H7 (cell line): Measurements from ENCODE around the gene DMRTA2. TPM values are rescaled to one million over a fixed set of nuclear protein-coding genes. Genes with fewer than 3 reads are reported as not detected.
"Not testable (repeated sequence)": the region's sequence is repeated elsewhere in the genome, so short reads cannot be mapped to it uniquely, and the experiment has no call there.

ENCODE experiments used
- DNase-seq: peaks from one replicate; pipeline ENCODE4 v3.0.0; 2012
- H3K27me3 ChIP-seq: 2 replicates; pipeline ENCODE4 v1.6.0; 2011; ENCODE audit warnings: mild to moderate bottlenecking, low read length; ENCODE audit not compliant: control insufficient read depth, insufficient read depth
- H3K36me3 ChIP-seq: replicated peaks from 2 replicates; pipeline ENCODE4 v1.5.1; 2011; ENCODE audit warnings: low read length; ENCODE audit not compliant: control insufficient read depth, insufficient read depth
- H3K4me3 ChIP-seq: 2 replicates; pipeline ENCODE4 v1.5.1; 2011; ENCODE audit warnings: low read depth, mild to moderate bottlenecking, control low read depth, low read length, moderate library complexity; ENCODE audit not compliant: insufficient read depth
- total RNA-seq: library from RNA; depleted of rRNA; stranded (reverse); fragments of >200 nt; shearing (Covaris generic); gene quantifications from 2 replicates; pipeline ENCODE4 v1.2.3, GENCODE V29; 2014

DMRTA2 gene
- total RNA-seq, 1 experiment from 2014 or later: 0.10 TPM

DNA sequence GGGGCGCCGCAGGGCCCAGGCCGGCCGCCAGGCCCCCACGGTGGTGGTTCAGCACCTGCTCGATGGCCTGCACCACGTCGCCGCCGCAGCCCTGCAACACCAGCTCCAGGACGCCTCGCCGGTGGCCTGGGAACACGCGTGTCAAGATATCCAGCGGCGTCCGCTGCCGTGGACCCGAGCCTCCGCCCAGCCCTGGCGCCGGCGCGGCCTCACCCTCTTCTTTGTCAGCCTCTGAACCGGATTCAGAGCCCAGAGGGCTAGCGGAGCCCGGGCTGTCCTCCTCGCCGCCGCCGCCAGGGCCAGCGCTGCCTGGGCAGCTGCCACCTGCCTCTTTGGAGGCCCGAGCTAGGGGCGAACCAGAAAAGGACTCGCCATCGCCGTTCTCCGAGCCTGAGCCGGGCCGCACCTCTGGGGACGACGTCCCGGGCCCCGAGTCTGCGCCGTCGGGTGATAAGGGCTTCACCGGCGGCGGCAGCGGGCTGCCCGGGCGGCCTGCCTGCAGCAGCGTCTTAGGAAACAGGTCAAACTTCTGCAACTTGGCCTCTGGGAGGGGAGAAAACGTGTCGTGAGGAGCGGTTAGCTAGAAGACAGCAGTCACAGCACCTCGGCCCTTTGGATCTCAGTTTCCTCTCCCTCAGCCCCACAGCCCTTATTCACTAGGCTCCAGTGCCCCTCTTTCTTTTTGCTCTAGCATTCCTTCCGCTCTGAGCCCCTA lies 3.9 kb downstream of the DMRTA2 start:
- DNase-seq: peak; percentile 84
- no peaks in the 10 kb centered on the region for H3K36me3 ChIP-seq
- no peak overlapping the region for H3K4me3 ChIP-seq
- H3K27me3 ChIP-seq: peaks cover 100% of the 10 kb centered on the region

DNA sequence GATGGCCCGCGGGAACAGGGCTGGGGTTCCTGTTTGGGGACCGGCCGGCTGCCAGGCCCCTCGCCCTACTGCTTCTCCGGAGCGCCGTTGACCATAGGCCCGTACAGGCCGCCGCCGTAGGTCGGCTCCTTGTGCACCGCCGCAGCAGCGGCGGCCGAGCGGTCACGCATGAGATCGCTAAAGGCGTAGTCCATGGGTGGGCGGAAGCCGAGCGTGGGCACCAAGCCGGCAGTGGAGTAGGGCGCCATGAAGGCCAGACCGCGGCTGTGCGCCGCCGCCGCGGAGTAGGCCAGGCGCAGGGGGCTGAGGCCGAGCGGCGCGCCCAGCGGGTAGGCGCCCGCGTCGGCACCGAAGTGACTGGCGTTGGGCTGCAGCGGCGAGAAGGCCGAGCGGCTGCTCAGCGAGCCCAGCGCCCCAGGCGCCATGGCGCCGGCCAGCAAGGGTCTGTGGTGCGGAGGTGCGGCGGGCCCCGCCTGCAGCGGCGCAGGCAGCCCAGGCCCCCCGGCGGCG lies 4.6 kb downstream of the DMRTA2 start:
- Histone ChIP-seq H3K27me3 (peaks cover 100% of the 10 kb centered on the region), H3K36me3 (no peaks in the 10 kb centered on the region), H3K4me3 (peak overlapping the region; percentile 14; the same call in 1 of the 2 replicates)
- peak; percentile 83 for DNase-seq

DNA sequence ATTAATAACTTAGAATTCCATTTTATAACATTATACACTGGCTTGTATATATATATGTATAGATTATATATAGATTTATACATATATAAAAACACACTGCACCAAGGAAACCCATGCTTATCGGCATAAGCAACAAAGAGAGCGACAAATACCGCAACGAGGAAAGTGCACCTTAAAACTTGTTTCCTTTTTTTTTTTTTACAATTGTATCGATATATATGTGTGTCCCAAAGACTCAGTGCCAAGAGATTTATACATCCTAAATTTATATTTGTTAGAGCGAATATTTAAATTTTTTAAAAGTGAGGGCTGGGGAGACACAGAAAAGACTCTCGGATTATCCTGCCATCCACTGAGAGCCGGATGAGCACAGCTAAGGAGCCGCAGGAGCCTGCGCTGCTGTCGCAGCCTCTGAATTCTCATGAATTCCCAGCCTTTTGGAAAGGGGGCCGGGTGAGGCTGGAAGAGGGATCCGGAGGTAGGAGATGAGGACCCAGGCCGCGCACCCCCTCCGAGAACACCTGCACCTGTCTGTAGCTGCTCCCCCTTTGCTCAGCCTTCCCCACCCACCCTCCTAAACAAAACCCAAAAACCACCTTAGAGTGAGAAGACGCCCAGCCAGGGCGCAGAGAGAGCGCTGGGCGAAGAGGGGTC lies 5.2 kb downstream of the DMRTA2 start:
- Histone ChIP-seq H3K36me3 (no peaks in the 10 kb centered on the region), H3K4me3 (no peak overlapping the region), H3K27me3 (peaks cover 97% of the 10 kb centered on the region)
- DNase-seq: peak; percentile 62

DNA sequence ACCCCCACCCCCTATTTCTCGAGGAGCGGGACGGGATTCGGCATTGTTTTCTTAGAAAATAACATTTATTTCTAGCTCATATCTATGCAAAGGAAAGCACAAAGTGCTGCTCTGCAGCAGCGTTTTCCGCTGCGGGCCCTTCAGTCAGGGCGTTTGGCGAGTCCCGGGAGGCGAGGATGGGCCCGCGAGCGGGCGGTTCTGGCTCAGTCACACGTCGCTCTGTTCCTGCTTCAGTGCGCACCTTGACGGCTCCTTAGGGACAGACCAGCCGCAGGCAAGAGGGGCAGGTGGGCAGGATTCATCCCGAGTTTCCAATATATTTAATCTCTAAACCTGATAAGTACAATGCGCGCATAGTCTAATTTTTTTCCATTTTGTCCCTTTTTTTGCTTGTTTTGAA lies 5.7 kb downstream of the DMRTA2 start:
- Histone ChIP-seq H3K4me3 (peak overlapping the region; percentile 25; the same call in 1 of the 2 replicates), H3K27me3 (peaks cover 97% of the 10 kb centered on the region)
- DNase-seq: peak; percentile 59

DNA sequence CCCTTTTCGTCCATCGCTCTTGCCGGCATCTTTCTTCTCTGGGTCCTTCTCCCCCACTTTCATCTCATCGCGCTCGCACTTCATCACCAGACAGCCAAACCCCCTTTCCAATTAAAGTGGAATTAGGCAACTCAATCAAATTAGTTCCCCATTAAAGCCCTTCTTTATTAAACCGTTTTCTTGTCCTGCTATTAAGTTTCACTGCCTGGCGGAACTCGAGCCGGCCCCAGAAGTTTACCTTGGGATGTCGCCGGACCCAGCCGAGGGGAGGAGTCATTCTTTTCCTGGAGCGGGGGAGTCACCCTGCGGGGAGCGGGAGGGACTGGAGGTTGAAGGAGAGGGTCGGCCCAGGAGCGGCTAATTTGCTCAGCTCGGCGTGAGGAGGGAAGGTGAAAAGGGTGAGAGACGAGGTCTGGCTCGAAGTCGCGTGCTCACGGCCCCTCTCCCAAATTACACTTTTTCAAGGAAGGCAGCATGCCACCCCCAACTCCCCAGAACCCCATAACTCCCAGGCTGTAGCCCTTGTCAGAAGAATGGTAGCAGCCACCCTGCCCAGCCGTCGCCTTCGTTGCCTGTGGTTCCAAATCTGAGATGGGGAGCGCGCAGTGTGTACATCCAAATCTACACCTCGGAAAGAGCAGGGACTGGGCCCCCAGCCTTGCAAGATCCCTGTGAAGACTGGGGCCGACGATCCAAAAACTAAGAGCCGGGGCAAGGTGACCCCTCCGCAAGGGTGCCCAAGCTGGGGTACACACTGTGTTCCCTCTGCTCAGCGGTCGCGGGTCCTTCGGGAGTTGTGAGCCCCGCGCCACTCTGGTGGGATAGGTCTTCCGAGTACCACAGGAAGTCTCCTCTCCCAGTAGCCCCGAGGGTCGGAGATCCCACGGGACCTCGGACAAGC lies 6.4 kb downstream of the DMRTA2 start:
- Histone ChIP-seq H3K27me3 (peaks cover 92% of the 10 kb centered on the region), H3K36me3 (no peaks in the 10 kb centered on the region), H3K4me3 (peak overlapping the region; percentile 25)
- peak; percentile 91 for DNase-seq

More for the DNA sequence above, 5.7 kb downstream of the DMRTA2 start:
- no peaks in the 10 kb centered on the region for H3K36me3 ChIP-seq

DNA sequence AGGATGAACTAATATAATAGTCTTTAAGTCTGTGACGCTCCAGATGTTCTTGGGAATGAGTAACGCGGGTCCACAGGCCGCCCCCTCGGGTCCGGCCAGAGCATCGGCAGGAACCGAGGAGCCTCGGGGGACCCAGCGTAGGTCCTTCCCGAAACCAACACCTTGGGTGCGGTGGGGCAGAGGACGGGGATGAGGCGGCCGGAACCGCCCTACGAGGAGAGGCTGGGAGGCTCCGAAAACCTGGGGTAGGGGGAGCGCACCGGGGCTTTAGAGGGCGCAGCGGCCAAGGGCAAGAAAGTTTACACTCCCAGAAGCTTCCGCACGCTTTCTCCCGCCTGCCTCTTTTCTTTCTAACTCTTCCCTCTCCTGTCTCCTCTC lies 7.1 kb downstream of the DMRTA2 start:
- H3K36me3 ChIP-seq: no peaks in the 10 kb centered on the region
- H3K27me3 ChIP-seq: peaks cover 87% of the 10 kb centered on the region
- peak; percentile 85 for DNase-seq
- H3K4me3 ChIP-seq: peak overlapping the region; percentile 16; the same call in 1 of the 2 replicates

DNA sequence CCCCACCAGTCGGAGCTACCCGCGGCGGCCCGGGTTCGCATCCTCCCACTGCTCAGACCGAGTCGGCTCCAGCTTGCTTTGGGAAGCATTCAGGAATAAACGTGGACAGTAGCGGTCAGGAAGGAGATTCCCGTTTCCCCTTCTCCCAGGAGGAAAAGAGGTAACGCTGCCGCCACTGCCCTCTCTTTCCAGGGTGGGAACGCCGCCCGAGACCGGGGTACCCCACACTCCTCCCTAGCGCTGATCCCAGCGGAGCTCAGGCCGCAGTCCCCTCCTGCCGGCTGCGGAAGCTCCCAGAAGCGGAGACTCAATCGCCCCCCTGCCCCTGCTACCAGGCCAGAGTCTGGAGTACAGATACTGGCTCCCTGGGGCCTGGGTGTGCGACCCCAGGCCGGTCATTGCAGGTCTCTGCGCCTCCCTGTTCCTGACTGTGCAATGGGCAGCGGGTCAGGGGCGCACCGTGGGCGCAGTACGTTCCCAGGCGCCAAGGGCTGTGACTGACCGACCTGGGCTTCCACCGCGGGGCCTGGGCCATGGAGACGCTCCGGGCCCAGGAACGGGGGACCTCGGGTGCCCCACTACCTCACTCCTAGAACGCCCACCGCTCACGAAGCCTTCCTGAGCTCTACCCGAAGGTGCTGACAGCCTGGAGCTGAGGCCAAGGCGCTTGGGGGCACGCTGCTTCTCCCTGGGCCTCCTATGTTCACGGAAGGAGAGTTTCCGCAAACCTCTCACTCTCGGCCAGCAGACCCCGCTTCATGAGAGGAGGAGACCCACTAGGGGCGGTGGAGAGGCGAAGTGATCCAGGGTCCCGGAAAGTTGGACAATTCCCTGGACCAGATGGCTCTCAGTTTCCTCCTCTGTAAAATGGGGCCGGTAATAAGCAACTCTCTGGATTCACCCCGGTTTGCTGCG lies 7.8 kb downstream of the DMRTA2 start:
- H3K4me3 ChIP-seq: peak overlapping the region; percentile 6; the same call in 1 of the 2 replicates
- DNase-seq: peak; percentile 78

DNA sequence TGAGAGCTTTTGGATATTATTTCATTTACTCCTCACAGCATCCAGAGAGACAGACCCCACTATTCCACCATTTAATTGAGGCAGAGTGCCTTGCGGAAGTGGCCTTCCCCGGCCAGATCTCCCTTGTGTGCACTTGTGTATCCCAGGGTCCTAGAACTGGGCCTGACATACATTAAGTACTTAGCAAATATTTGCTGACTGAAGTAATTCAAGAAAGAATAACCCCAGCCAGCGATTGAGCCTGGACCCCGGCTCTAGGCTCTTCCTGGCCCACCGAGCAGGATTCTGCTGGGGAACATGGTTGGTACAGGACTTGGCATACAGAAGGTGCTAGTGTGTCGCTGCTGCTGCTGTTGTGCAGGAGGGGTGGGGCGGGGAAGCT lies 8.4 kb downstream of the DMRTA2 start:
- no peak for DNase-seq
- H3K27me3 ChIP-seq: peaks cover 76% of the 10 kb centered on the region
- H3K4me3 ChIP-seq: no peak overlapping the region; the same call in 1 of the 2 replicates
- no peaks in the 10 kb centered on the region for H3K36me3 ChIP-seq

More for the DNA sequence above, 7.8 kb downstream of the DMRTA2 start:
- Histone ChIP-seq H3K36me3 (no peaks in the 10 kb centered on the region), H3K27me3 (peaks cover 82% of the 10 kb centered on the region)

DNA sequence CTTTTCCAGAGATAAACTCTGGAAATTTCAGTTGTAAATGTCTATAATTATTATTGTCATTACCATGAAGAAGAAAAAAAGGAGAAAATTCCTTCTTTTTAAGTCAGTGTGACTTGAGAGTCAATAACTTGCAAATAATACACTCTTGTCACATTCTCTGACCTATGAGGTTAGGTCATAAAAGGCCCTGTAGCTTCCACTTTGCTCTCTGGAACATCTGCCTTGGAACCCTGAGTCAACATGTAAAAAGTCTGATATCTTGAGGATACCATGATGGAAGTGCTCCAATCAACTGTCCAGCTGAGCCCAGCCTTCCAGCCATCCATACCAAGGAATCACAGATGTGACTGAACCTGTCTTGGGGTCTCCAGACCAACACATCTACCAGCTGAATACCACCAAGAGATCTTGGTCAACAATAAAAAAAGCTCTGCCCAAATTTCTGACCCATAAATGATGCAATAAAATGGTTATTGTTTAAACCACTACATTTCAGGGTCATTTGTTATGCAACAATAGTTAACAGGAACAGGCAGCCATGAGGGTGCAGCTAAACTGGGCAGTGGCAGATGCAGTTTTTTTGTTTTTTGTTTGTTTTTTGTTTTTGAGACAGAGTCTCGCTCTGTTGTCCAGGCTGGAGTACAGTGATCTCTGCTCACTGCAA lies 10.3 kb downstream of the DMRTA2 start:
- Histone ChIP-seq H3K4me3 (no peak overlapping the region), H3K27me3 (peaks cover 61% of the 10 kb centered on the region), H3K36me3 (no peaks in the 10 kb centered on the region)
- DNase-seq: no peak

DNA sequence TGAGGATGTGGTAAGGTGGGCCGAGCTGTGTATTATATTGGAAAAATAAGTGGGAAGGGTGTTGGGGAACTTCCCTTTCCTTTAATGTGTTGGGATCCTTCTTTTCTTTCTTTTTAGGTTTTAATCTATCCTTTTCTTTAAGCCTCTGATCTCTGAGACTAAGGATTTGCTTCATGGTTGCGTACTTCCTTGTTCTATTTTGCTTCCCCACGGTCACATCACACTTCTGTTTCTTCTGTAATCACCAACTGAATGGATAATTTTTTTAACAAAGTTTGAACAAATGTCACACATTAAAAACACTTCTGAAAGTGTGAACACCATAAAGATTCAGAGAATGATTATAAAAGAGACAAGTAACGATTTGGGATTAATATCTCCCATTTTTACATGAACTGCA lies 17.4 kb downstream of the DMRTA2 start:
- DNase-seq: no peak
- no peaks in the 10 kb centered on the region for H3K36me3 ChIP-seq
- peaks cover 4% of the 10 kb centered on the region for H3K27me3 ChIP-seq
- no peak overlapping the region for H3K4me3 ChIP-seq

DNA sequence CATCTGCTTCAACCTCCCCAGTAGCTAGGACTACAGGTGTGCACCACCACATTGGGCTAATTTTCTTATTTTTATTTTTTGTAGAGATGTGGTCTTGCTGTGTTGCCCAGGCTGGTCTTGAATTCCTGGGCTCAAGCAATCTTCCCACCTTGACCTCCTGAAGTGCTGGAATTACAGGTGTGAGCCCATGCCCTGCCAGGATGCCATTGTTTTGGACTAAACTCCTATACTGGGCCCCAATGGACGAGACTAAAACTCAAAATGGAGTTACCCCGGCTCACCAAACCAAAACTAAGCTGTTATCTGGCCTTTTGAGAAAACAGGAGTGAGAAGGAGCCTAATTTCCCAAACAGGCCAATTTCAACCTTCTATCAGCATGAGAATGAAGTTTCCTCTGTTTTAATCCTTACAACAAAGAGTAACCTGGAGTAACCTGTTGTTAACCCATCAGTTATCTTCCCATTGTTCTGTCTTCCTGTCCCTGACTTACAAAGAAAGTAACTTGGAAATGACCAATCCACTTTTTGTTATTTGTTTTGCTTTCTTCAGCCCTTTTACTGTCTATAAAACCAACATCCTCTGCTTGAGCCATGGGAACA lies 29.6 kb downstream of the DMRTA2 start:
- Histone ChIP-seq H3K27me3 (peaks cover 1% of the 10 kb centered on the region; the same call in 1 of the 2 replicates), H3K4me3 (no peak overlapping the region), H3K36me3 (no peaks in the 10 kb centered on the region)
- peak; percentile 41 for DNase-seq

DNA sequence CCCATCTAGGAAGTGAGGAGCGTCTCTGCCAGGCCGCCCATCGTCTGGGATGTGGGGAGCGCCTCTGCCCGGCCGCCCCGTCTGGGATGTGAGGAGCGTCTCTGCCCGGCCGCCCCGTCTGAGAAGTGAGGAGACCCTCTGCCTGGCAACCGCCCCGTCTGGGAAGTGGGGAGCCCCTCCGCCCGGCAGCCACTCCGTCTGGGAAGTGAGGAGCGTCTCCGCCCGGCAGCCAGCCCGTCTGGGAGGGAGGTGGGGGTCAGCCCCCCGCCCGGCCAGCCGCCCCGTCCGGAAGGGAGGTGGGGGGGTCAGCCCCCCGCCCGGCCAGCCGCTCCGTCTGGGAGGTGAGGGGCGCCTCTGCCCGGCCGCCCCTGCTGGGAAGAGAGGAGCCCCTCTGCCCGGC lies 41.7 kb downstream of the DMRTA2 start:
- H3K36me3 ChIP-seq, H3K27me3 ChIP-seq, H3K4me3 ChIP-seq, DNase-seq: not testable (repeated sequence)

DNA sequence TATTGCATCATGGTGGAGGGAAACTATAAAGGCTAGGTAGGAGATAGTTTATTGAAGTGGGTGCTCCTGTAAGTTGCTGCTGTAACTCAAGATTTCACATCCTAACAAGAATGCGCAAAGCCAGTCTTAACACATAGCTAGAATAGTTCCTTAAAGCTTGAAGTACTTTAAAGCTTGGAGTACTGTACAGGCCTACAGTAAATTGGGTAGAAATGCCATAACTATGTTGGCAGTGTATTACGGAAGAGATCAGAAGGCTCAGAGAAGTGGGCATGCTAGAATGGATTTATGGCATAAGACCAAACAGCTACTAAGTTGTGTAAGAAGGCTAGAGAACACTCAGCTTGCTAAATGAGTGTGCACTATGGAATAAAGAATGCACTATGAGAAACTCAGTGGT lies 44.5 kb downstream of the DMRTA2 start:
- no peaks in the 10 kb centered on the region for H3K36me3 ChIP-seq

More for the DNA sequence above, 44.5 kb downstream of the DMRTA2 start:
- no peak for DNase-seq
- H3K4me3 ChIP-seq: no peak overlapping the region
- no peaks in the 10 kb centered on the region; the same call in 1 of the 2 replicates for H3K27me3 ChIP-seq
